Fibroblast of lung (primary cell): ENCODE results near the gene DDB1.

ENCODE experiments used
- EZH2 ChIP-seq: IDR thresholded peaks from 2 replicates; pipeline ENCODE4 v1.5.1; 2012; ENCODE audit warnings: low read length, control low read depth, mild to moderate bottlenecking; ENCODE audit errors: missing control alignments
- TF ChIP-seq, protein P1 (sequence below), 2 donors: IDR thresholded peaks in 1 of 2; conservative IDR thresholded peaks in 1 of 2; 1 replicate in 1 of 2; 2 replicates in 1 of 2; pipeline ENCODE4 v1.5.1; 2011 to 2012; ENCODE audit warnings: low read length in 2 of 2, control low read depth in 1 of 2, inconsistent platforms in 1 of 2, low read depth in 1 of 2, mild to moderate bottlenecking in 1 of 2

DNA sequence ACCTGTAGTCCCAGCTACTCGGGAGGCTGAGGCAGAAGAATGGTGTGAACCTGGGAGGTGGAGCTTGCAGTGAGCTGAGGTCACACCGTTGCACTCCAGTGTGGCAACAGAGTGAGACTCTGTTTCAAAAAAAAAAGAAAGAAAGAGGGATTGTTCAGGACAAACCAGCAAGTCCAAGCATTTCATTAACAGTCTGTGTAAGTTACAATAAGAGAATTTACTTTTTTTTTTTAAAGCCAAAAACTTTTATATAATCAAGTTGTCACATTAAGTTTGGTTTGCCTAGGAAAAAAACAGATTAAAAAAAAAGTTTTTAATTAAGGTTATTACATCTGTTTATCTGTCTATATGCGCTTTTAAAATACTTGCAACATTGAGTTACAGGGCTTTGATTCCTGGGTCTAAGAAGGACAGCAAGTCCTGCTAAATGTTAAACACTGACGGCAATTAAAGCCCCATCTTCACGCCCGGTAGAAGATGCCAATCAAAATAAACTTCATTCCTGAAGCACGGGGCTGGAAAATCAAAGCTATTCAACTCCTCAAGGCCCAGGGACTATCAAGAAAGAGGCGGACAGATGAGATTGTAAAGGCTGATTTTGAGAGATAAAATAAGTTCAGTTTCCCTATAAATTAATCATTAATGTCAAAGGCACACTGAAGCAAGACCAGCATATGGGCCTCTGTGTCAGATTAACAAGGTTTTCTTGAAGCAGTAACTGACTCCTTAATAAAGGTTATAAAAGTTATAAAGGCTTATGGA is 39.9 kb upstream of the DDB1 start:
- no peak for TF ChIP-seq EZH2
- TF ChIP-seq, protein P1, sequence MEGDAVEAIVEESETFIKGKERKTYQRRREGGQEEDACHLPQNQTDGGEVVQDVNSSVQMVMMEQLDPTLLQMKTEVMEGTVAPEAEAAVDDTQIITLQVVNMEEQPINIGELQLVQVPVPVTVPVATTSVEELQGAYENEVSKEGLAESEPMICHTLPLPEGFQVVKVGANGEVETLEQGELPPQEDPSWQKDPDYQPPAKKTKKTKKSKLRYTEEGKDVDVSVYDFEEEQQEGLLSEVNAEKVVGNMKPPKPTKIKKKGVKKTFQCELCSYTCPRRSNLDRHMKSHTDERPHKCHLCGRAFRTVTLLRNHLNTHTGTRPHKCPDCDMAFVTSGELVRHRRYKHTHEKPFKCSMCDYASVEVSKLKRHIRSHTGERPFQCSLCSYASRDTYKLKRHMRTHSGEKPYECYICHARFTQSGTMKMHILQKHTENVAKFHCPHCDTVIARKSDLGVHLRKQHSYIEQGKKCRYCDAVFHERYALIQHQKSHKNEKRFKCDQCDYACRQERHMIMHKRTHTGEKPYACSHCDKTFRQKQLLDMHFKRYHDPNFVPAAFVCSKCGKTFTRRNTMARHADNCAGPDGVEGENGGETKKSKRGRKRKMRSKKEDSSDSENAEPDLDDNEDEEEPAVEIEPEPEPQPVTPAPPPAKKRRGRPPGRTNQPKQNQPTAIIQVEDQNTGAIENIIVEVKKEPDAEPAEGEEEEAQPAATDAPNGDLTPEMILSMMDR (conservative IDR thresholded peaks at IDR 0.05 in 1 of 2, IDR thresholded peaks at IDR 0.05 in 1 of 2; ENCODE audit: low read depth in 1 of 2, low read length in 2 of 2), result no peak
